Measurements from ENCODE around the gene TMEM106B.

DNA sequence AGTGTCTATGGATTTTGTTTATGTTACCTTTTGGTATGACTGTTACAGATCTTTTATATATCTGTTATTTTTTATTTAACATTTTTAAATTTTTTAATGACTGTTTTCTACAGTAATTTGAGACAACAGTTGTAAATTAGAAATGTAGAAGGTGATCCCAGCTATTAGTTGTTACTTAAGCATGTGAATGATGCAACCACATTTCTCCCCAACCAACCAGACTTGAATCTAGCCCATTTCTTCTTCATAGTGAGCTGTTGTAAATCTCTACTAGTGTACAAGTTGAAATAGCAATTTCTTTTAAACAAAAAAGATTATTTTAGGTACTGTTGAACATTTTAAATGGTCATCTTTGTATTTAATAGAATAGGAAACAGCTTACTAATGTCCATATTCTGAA is 18.0 kb downstream of the TMEM106B start:
- TF ChIP-seq, protein P1, sequence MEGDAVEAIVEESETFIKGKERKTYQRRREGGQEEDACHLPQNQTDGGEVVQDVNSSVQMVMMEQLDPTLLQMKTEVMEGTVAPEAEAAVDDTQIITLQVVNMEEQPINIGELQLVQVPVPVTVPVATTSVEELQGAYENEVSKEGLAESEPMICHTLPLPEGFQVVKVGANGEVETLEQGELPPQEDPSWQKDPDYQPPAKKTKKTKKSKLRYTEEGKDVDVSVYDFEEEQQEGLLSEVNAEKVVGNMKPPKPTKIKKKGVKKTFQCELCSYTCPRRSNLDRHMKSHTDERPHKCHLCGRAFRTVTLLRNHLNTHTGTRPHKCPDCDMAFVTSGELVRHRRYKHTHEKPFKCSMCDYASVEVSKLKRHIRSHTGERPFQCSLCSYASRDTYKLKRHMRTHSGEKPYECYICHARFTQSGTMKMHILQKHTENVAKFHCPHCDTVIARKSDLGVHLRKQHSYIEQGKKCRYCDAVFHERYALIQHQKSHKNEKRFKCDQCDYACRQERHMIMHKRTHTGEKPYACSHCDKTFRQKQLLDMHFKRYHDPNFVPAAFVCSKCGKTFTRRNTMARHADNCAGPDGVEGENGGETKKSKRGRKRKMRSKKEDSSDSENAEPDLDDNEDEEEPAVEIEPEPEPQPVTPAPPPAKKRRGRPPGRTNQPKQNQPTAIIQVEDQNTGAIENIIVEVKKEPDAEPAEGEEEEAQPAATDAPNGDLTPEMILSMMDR (tag by site-specific recombination; IDR thresholded peaks at IDR 0.05): no peak
- TF ChIP-seq YY1 (tag by site-specific recombination; IDR thresholded peaks at IDR 0.05) (no peak), ZNF777 (tag by site-specific recombination; IDR thresholded peaks at IDR 0.05; ENCODE audit: borderline replicate concordance) (no peak), KLF9 (tag by site-specific recombination; IDR thresholded peaks at IDR 0.05; ENCODE audit: low read depth) (no peak), ZNF23 (tag by site-specific recombination; IDR thresholded peaks at IDR 0.05; ENCODE audit: borderline replicate concordance) (no peak), TCF7L2 (IDR thresholded peaks at IDR 0.05; ENCODE audit: borderline replicate concordance, low read depth, low read length) (no peak)
